Chondrocyte (in vitro differentiated cells): ENCODE data around the gene SMIM33. TPM values are rescaled to one million over a fixed set of nuclear protein-coding genes. Genes with fewer than 3 reads are reported as not detected.

Experiments
- DNase-seq: peaks from one replicate; pipeline ENCODE4 v3.0.0; 2021; ENCODE audit warnings: mixed read lengths, low spot score
- H3K27ac Mint-ChIP-seq: one replicate; pipeline ENCODE4 v1.8.0; 2021; ENCODE audit warnings: mild to moderate bottlenecking, moderate library complexity, mixed read lengths; ENCODE audit not compliant: unreplicated experiment
- H3K27me3 Mint-ChIP-seq: 2 replicates; pipeline ENCODE4 v1.8.0; 2021; ENCODE audit warnings: low read depth, mixed read lengths
- H3K36me3 Mint-ChIP-seq: 2 replicates; pipeline ENCODE4 v1.8.0; 2021; ENCODE audit warnings: low read depth, mixed read lengths
- H3K4me1 Mint-ChIP-seq: 2 replicates; pipeline ENCODE4 v1.8.0; 2021; ENCODE audit warnings: low read depth, mild to moderate bottlenecking, mixed read lengths
- H3K4me3 Mint-ChIP-seq: one replicate; pipeline ENCODE4 v1.8.0; 2021; ENCODE audit warnings: mild to moderate bottlenecking, moderate library complexity, mixed read lengths; ENCODE audit not compliant: unreplicated experiment
- H3K9me3 Mint-ChIP-seq: 2 replicates; pipeline ENCODE4 v1.8.0; 2021; ENCODE audit warnings: low read depth, mixed read lengths
- CTCF ChIP-seq: fragments of 200-600 bp; sonication (generic); IDR thresholded peaks from 2 replicates; pipeline ENCODE4 v1.5.0; 2021; ENCODE audit warnings: antibody characterized with exemption, mild to moderate bottlenecking, moderate library complexity
- total RNA-seq: library from RNA; stranded (reverse); gene quantifications from 3 replicates; pipeline ENCODE4 v1.2.1, GENCODE V29; 2021

Gene SMIM33
- total RNA-seq, 1 donor from 2014 or later: not detected

- Mint-ChIP-seq H3K36me3 (no peaks in the 10 kb centered on the region), H3K9me3 (no peaks in the 10 kb centered on the region), H3K27ac (no peak overlapping the region), H3K4me1 (peaks cover 42% of the 10 kb centered on the region), H3K27me3 (no peaks in the 10 kb centered on the region), H3K4me3 (no peak overlapping the region)
- TF ChIP-seq CTCF: no peak
- no peak for DNase-seq
Measured at GRCh38 chr5:139457653-139458306, 13.0 kb upstream of the SMIM33 start.

- no peak for DNase-seq
- Mint-ChIP-seq H3K4me3 (no peak overlapping the region), H3K27ac (peak overlapping the region; percentile 97), H3K36me3 (no peaks in the 10 kb centered on the region), H3K9me3 (no peaks in the 10 kb centered on the region), H3K27me3 (no peaks in the 10 kb centered on the region), H3K4me1 (peaks cover 48% of the 10 kb centered on the region)
- no peak for TF ChIP-seq CTCF
Measured at GRCh38 chr5:139458580-139459407, 12.0 kb upstream of the SMIM33 start.

- Mint-ChIP-seq H3K4me1 (peaks cover 48% of the 10 kb centered on the region), H3K27ac (peak overlapping the region; percentile 97)
Measured at GRCh38 chr5:139459451-139459934, 11.3 kb upstream of the SMIM33 start.

GRCh38 chr5:139460455-139460854 is 10.3 kb upstream of the SMIM33 start:
- peaks cover 48% of the 10 kb centered on the region for H3K4me1 Mint-ChIP-seq
- H3K36me3 Mint-ChIP-seq: no peaks in the 10 kb centered on the region
- no peak overlapping the region for H3K27ac Mint-ChIP-seq
- no peaks in the 10 kb centered on the region for H3K9me3 Mint-ChIP-seq
- no peak for TF ChIP-seq CTCF
- no peaks in the 10 kb centered on the region for H3K27me3 Mint-ChIP-seq
- H3K4me3 Mint-ChIP-seq: no peak overlapping the region
- no peak for DNase-seq

More at GRCh38 chr5:139459451-139459934, 11.3 kb upstream of the SMIM33 start:
- no peak overlapping the region for H3K4me3 Mint-ChIP-seq
- no peaks in the 10 kb centered on the region for H3K9me3 Mint-ChIP-seq
- TF ChIP-seq CTCF: no peak
- no peaks in the 10 kb centered on the region for H3K27me3 Mint-ChIP-seq
- no peaks in the 10 kb centered on the region for H3K36me3 Mint-ChIP-seq
- DNase-seq: no peak

- TF ChIP-seq CTCF: no peak
- no peaks in the 10 kb centered on the region for H3K9me3 Mint-ChIP-seq
- H3K27me3 Mint-ChIP-seq: no peaks in the 10 kb centered on the region
- no peak for DNase-seq
- H3K4me3 Mint-ChIP-seq: no peak overlapping the region
- H3K27ac Mint-ChIP-seq: no peak overlapping the region
- H3K4me1 Mint-ChIP-seq: peaks cover 48% of the 10 kb centered on the region
- no peaks in the 10 kb centered on the region for H3K36me3 Mint-ChIP-seq
Measured at GRCh38 chr5:139461176-139461575, 9.6 kb upstream of the SMIM33 start.
